T follicular helper cell (primary cell): ENCODE results near the gene HIGD1A.

Source experiments
- DNase-seq: peaks from one replicate; pipeline ENCODE4 v3.0.0-alpha.2; 2020; ENCODE audit warnings: low read depth

Gene HIGD1A

GRCh38 chr3:42735019-42735418, 69.3 kb downstream of the HIGD1A start:
- no peak for DNase-seq

- DNase-seq = no peak
These were observed 69.9 kb downstream of the HIGD1A start for GRCh38 chr3:42734263-42734860.

- no peak for DNase-seq
These were observed 70.6 kb downstream of the HIGD1A start for GRCh38 chr3:42733501-42734262.
